HG03196 (cell line): ENCODE measurements around the gene FAM181B.

ENCODE experiments used
- ATAC-seq: cut with Tn5 transposase; IDR thresholded peaks from one replicate; pipeline ENCODE4 v1.9.1; 2021; ENCODE audit not compliant: unreplicated experiment

Gene FAM181B, protein sequence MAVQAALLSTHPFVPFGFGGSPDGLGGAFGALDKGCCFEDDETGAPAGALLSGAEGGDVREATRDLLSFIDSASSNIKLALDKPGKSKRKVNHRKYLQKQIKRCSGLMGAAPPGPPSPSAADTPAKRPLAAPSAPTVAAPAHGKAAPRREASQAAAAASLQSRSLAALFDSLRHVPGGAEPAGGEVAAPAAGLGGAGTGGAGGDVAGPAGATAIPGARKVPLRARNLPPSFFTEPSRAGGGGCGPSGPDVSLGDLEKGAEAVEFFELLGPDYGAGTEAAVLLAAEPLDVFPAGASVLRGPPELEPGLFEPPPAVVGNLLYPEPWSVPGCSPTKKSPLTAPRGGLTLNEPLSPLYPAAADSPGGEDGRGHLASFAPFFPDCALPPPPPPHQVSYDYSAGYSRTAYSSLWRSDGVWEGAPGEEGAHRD

GRCh38 chr11:82733444-82734119 lies at the start of gene FAM181B:
FAM181B (minus strand) TSS chr11:82733864; CDS start chr11:82733729, 135 bp downstream.
- no peak for ATAC-seq

GRCh38 chr11:82782825-82783374 lies 49.2 kb upstream of the FAM181B start:
- no peak for ATAC-seq

GRCh38 chr11:82778776-82779175 lies 45.1 kb upstream of the FAM181B start:
- ATAC-seq: no peak

- no peak for ATAC-seq
Measured at GRCh38 chr11:82776377-82776776, 42.7 kb upstream of the FAM181B start.

GRCh38 chr11:82775736-82776346 lies 42.2 kb upstream of the FAM181B start:
- ATAC-seq: peak; percentile 99

DNA sequence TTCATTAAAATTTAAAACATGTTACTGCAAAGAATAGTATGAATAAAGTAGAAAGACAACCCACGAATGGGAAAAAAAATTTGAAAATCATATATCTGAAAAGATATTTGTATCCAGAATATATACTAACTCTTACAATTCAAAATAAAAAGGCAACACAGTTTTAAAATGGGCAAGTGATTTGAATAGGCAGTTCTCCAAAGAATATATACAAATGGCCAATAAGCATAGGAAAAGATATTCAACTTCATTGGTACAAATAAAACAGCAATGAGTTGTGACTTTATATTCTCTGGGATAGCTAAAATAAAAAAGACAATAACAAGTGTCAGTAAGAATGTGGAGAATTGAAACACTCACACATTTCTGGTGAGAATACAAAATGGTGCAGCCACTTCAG lies 41.6 kb upstream of the FAM181B start:
- ATAC-seq: no peak

DNA sequence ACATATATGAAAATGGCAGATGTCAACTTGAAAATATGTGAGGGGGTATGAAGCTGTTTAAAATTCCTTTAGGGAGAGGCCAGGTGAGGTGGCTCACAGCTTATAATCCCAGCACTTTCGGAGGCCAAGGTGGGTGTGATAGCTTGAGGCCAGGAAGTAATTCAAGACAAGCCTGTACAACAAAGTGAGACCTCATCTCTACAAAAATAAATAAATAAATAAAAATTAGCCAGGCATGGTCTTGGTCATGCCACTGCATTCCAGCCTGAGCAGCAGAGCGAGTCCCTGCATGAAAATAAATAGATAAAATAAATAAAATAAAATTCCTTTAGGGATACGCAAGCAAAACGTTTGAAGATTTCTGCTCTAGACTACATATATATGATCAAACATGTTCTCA lies 38.1 kb upstream of the FAM181B start:
- no peak for ATAC-seq

- ATAC-seq: no peak
Measured at GRCh38 chr11:82767123-82767522, 33.5 kb upstream of the FAM181B start.

- no peak for ATAC-seq
Measured at GRCh38 chr11:82765466-82766034, 31.9 kb upstream of the FAM181B start.

DNA sequence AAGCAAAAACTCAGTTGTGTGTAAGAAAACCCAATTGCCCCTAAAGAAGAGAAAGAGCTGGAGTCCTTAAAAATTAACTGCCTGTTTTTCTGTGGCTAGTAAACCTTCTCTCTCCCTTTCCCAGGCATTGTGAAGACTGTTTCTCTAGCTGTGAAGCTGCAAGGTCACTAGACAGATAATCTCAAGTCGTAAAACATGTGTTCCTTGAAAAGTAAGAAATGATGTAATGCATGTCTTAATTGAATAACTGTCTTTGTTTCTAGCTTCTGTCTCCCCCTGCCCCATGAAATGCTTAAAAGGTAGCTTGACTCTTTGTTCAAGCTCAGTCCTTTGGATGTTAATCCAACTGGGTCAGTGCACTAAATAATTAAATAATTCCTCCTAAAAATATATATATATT lies 29.5 kb upstream of the FAM181B start:
- ATAC-seq: no peak

GRCh38 chr11:82759649-82760048 lies 26.0 kb upstream of the FAM181B start:
- no peak for ATAC-seq

DNA sequence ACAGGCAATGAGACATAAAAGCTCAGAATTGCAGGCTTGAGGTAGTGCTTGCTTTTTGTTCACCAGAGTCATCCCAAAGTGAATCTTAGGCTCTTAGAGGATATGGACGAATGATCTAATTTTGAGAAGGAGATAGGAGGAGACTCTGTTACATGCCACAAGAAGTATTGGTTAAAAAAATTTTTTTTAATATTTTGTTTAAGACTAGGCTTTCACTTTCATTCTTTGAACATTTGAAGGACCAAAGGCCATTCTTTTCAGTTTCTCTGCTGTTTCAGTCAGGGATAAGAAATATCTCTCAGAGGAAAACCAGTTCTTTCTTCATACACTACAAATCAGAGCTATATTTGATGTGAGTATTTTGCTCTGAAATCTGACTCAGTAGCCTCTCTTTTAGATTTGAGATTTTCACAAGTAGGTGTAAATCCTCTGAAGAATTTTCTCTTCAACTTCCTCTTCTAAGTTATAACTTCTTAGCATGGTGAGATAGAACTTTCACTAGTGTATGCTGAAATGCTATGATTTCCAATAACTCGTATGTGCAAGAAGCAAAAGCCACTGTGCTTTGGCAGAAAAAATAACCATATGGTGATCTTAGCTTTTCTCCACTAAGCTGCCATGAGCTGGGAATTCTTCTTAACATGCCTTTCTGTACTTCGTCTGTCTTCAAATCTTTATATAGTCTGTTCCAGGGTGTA lies 24.1 kb upstream of the FAM181B start:
- no peak for ATAC-seq

DNA sequence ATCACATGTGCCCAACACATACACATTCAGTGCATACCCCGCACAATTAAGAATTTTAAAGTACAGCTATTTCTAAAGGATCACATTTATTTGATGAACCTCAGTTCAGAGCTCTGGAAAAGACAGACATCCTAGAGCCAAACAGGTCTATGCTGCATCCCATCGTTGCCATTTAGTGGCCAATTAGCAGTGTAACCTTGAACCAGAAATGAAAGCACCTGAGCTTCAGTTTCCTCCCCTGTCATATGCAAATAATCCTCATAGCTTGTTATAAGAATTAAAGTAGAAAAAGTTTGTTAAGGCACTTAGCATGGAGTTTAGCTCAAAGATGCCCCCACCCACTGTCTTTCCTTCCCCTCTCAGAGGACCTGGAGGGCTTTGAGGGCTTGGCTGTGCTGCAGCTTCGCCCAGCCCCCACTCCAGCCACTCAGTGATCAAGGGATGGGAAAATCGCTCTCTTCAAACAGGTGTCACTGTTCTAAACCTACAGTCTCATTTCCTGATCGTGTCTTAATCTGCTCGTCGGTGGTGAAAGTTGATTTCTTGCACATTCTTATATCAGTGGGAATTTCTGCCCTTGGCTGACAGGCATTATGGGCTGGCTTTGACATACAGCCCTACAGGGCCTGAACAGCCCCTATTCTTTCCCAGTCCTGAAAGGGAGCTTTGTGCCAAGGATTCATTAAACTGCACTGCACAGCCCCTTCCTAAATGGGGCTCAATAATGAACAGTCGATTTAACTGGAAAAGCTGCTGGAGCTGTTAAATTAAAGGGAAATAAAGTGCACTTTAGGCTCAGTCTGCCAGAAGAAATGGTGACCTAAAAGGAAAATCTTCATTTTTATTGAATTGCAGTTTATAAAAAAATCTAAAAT lies 23.3 kb upstream of the FAM181B start:
- ATAC-seq: no peak

DNA sequence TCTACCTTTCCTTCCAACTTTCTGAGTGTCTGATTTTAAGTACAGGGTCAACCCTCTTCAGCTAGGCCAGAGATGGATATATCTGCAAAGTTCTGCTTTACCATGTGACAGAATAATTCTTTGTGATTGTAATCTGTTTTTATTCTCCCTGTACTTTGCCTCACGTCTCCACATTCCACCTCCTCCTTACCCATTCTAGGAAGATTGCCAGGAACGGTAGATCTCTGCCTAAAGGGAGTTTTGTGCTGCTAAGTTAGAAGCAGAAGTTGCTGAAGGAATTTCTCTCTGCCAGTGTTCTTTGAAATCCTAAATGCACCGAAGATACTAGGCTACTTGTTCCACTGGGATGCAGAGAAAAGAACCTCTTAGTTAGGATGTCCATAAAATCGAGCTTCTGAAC lies 20.7 kb upstream of the FAM181B start:
- no peak for ATAC-seq

GRCh38 chr11:82753921-82754320 lies 20.3 kb upstream of the FAM181B start:
- no peak for ATAC-seq

DNA sequence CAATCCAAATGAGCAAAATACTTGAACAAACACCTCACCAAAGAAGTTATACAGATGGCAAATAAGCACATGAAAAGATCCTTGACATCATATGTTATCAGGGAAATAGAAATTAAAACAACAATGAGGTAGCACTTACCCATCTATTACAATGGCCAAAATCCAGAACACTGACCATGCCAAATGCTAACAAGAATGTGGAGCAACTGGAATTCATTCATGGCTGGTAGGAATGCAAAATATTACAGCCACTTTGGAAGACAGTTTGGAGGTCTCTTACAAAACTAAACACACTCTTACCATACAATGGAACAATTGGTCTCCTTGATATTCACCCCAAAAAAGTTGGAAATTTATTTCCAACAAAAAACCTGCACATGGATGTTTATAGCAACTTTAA lies 19.1 kb upstream of the FAM181B start:
- ATAC-seq: no peak

GRCh38 chr11:82750643-82751139 lies 17.0 kb upstream of the FAM181B start:
- ATAC-seq: no peak

DNA sequence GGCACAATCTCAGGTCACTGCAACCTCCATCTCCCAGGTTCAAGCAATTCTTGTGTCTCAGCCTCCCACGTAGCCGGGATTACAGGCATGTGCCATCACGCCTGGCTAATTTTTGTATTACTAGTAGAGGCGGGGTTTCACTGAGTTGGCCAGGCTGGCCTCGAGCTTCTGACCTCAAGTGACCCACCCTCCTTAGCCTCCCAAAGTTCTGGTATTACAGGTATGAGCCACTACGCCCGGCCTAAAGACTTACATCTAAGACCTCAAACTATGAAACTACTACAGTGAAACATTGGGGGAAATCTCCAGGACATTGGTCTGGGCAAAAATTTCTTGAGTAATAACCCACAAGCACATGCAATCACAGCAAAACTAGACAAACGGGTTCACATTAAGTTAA lies 13.8 kb upstream of the FAM181B start:
- ATAC-seq: no peak

DNA sequence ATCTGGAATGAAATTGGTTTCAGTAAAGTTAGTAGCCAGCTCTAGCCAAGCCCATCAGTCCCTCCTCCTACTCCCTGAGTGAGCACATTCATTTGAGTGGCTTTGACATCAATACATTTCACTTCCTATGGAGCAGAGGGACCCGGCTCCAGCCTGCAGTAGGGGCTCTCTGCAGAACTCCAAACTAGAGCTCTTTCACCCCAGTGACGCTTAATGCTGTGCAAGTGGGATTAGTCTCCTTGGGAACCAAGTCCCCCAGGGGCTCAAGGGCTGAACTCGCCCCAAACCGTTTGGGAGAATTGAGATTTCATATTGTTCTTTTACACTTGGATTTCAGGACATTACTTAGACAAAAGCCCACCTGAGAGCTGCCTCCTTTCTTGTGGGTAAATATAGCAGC lies 4.4 kb upstream of the FAM181B start:
- ATAC-seq: no peak

- ATAC-seq: no peak
Measured at GRCh38 chr11:82734120-82734479, 436 bp upstream of the FAM181B start.
